Measurements from ENCODE around the gene PLEKHA3. TPM values are rescaled to one million over a fixed set of nuclear protein-coding genes. Genes with fewer than 3 reads are reported as not detected.

The PLEKHA3 gene
- total and polyA plus RNA-seq, 2 of the 4 experiments (the other 2 are of a cell fraction): 3.9 to 5.5 TPM

- H3K56ac ChIP-seq (ENCODE audit: extremely low read depth, insufficient read depth, low read length): no peak overlapping the region
- POLR2A ChIA-PET (ENCODE audit: unreplicated experiment): no interaction called here
- peaks cover 28% of the 10 kb centered on the region for H4K20me1 ChIP-seq (ENCODE audit: insufficient read depth, low read length)
- in situ Hi-C loops (cut with MboI; ENCODE audit: low sequenced_read_pairs): no loop called here
- H3K4ac ChIP-seq (ENCODE audit: low read depth, low read length): no peak overlapping the region
- no peak overlapping the region for H3K23ac ChIP-seq (ENCODE audit: low read depth, low read length)
- no peak overlapping the region for H3K4me2 ChIP-seq (ENCODE audit: low read depth, low read length)
- H3K9me3 ChIP-seq (ENCODE audit: control insufficient read depth, insufficient read depth, low read length): no peaks in the 10 kb centered on the region
- DNase-seq (no peak), ATAC-seq (ENCODE audit: low read depth) (no peak)
- peaks cover 10% of the 10 kb centered on the region for H3K9me1 ChIP-seq (ENCODE audit: insufficient read depth, low read length)
- H4K5ac ChIP-seq (ENCODE audit: low read depth, low read length): no peak overlapping the region
- H2BK5ac ChIP-seq (ENCODE audit: low read depth, low read length, poor library complexity, severe bottlenecking): no peak overlapping the region
- no peak overlapping the region for H2BK15ac ChIP-seq (ENCODE audit: low read depth, low read length)
- peaks cover 8% of the 10 kb centered on the region for H3K4me1 ChIP-seq (ENCODE audit: control insufficient read depth, insufficient read depth, low read length)
- H3K14ac ChIP-seq (replicated peaks; ENCODE audit: low read depth, low read length): no peak overlapping the region
- H2BK20ac ChIP-seq (ENCODE audit: low read depth, low read length): no peak overlapping the region
- H2AFZ ChIP-seq (replicated peaks; ENCODE audit: low read length, poor library complexity): no peak overlapping the region
- peaks cover 17 to 56% of the 10 kb centered on the region in 2 experiments for H3K79me1 ChIP-seq (ENCODE audit: low read depth in 1 of 2, low read length in 2 of 2)
- peaks cover 2% of the 10 kb centered on the region; the same call in 1 of the 2 replicates for H3K36me3 ChIP-seq (ENCODE audit: control insufficient read depth, insufficient read depth, low read length)
- intact Hi-C loops (cut with micrococcal nuclease): no loop called here
- BruUV-seq (replicated peaks): no TSS peak
- no peak overlapping the region for H2BK120ac ChIP-seq (ENCODE audit: low read depth, low read length)
- dilution Hi-C loops (cut with HindIII; ENCODE audit: low sequenced_read_pairs, unreplicated experiment): no loop called here
- no CpG with 5 or more reads among the region's 3 CpGs for WGBS, 2 experiments (ENCODE audit: extremely low coverage in 2 of 2, insufficient read length in 1 of 2)
- H4K91ac ChIP-seq (ENCODE audit: insufficient read depth, low read depth, low read length): no peak overlapping the region
- H2AK9ac ChIP-seq (replicated peaks; ENCODE audit: low read depth, low read length, poor library complexity): no peak overlapping the region
- CTCF ChIA-PET: interaction anchor here (0.9 kb wide), 1 partner anchor 215 kb away, joined by 3 read pairs; no protein-coding TSS in a partner anchor
- no peak overlapping the region for H3K18ac ChIP-seq (ENCODE audit: low read depth, low read length)
- no peak overlapping the region for H3K9ac ChIP-seq (ENCODE audit: low read depth, low read length)
- H3K27me3 ChIP-seq (ENCODE audit: control insufficient read depth, insufficient read depth, low read length): no peaks in the 10 kb centered on the region
- no peak overlapping the region for H3K4me3 ChIP-seq (ENCODE audit: insufficient read depth, low read depth, low read length)
- no peak overlapping the region for H4K8ac ChIP-seq (ENCODE audit: low read depth in 2 of 2, low read length in 2 of 2)
- no peak overlapping the region for H3K27ac ChIP-seq (ENCODE audit: insufficient read depth, low read length)
- TF ChIP-seq FOS (IDR thresholded peaks at IDR 0.05; ENCODE audit: low read depth, low read length) (no peak), BHLHE40 (IDR thresholded peaks at IDR 0.05; ENCODE audit: low read depth, low read length) (no peak), RFX5 (IDR thresholded peaks at IDR 0.05; ENCODE audit: low read depth, low read length) (no peak), MAZ (IDR thresholded peaks at IDR 0.05; ENCODE audit: borderline replicate concordance, low read depth, low read length) (no peak), CTCF (conservative IDR thresholded peaks at IDR 0.05; ENCODE audit: low read depth, low read length) (no peak), SMC3 (IDR thresholded peaks at IDR 0.05; ENCODE audit: low read depth, low read length) (no peak), NFE2L2 (IDR thresholded peaks at IDR 0.05; ENCODE audit: low read depth, low read length) (no peak), MAFK (IDR thresholded peaks at IDR 0.05; ENCODE audit: low read depth, low read length) (no peak), USF2 (IDR thresholded peaks at IDR 0.05; ENCODE audit: low read depth, low read length) (no peak), CHD1 (IDR thresholded peaks at IDR 0.05; ENCODE audit: low read depth, low read length) (no peak), MXI1 (IDR thresholded peaks at IDR 0.05; ENCODE audit: borderline replicate concordance, low read depth, low read length) (no peak), RAD21 (IDR thresholded peaks at IDR 0.05; ENCODE audit: low read length) (no peak), POLR2A (IDR thresholded peaks at IDR 0.05; ENCODE audit: low read depth, low read length) (no peak), RCOR1 (IDR thresholded peaks at IDR 0.05; ENCODE audit: insufficient replicate concordance, low read length) (no peak), CEBPB (IDR thresholded peaks at IDR 0.05; ENCODE audit: low read depth, low read length) (no peak)
- TF ChIP-seq, protein P1, sequence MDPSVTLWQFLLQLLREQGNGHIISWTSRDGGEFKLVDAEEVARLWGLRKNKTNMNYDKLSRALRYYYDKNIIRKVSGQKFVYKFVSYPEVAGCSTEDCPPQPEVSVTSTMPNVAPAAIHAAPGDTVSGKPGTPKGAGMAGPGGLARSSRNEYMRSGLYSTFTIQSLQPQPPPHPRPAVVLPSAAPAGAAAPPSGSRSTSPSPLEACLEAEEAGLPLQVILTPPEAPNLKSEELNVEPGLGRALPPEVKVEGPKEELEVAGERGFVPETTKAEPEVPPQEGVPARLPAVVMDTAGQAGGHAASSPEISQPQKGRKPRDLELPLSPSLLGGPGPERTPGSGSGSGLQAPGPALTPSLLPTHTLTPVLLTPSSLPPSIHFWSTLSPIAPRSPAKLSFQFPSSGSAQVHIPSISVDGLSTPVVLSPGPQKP (IDR thresholded peaks at IDR 0.05; ENCODE audit: borderline replicate concordance, low read depth, low read length): no peak
- no peak overlapping the region for H2AK5ac ChIP-seq (ENCODE audit: low read depth, low read length)
Observed at GRCh38 chr2:178485356-178485755, 5.1 kb downstream of the PLEKHA3 start.
